ENCODE results near the gene KLHL22.
"Not testable (repeated sequence)": the region's sequence is repeated elsewhere in the genome, so short reads cannot be mapped to it uniquely, and the experiment has no call there.

Gene KLHL22

GRCh38 chr22:20457506-20458240, 37.9 kb downstream of the KLHL22 start:
- Histone ChIP-seq H3K27ac (ENCODE audit: insufficient read depth, low read depth, low read length, poor library complexity, severe bottlenecking) (no peak overlapping the region), H3K36me3 (ENCODE audit: control insufficient read depth, insufficient read depth, low read length) (no peaks in the 10 kb centered on the region), H3K9me3 (ENCODE audit: control insufficient read depth, low read length) (no peaks in the 10 kb centered on the region), H3K4me3 (ENCODE audit: insufficient read depth, low read depth, low read length) (no peak overlapping the region), H3K4me1 (ENCODE audit: control insufficient read depth, insufficient read depth, low read length) (peaks cover 11% of the 10 kb centered on the region), H3K27me3 (ENCODE audit: control insufficient read depth, insufficient read depth, low read length, poor library complexity, severe bottlenecking) (no peaks in the 10 kb centered on the region)
- WGBS, 2 experiments = 95% methylated on average over 15 of the region's 15 CpGs

GRCh38 chr22:20456722-20457076, 38.9 kb downstream of the KLHL22 start:
- H3K27ac ChIP-seq (ENCODE audit: insufficient read depth, low read depth, low read length, poor library complexity, severe bottlenecking) = peak overlapping the region; percentile 33
- 95 to 97% methylated on average over 3 of the region's 3 CpGs for WGBS, 2 experiments
- no peak overlapping the region for H3K4me3 ChIP-seq (ENCODE audit: insufficient read depth, low read depth, low read length)
- H3K4me1 ChIP-seq (ENCODE audit: control insufficient read depth, insufficient read depth, low read length) = peaks cover 11% of the 10 kb centered on the region
- H3K36me3 ChIP-seq (ENCODE audit: control insufficient read depth, insufficient read depth, low read length) = no peaks in the 10 kb centered on the region
- no peaks in the 10 kb centered on the region for H3K27me3 ChIP-seq (ENCODE audit: control insufficient read depth, insufficient read depth, low read length, poor library complexity, severe bottlenecking)
- H3K9me3 ChIP-seq (ENCODE audit: control insufficient read depth, low read length) = no peaks in the 10 kb centered on the region

GRCh38 chr22:20456064-20456721, 39.4 kb downstream of the KLHL22 start:
- Histone ChIP-seq H3K27ac (ENCODE audit: insufficient read depth, low read depth, low read length, poor library complexity, severe bottlenecking) (peak overlapping the region; percentile 33), H3K4me1 (ENCODE audit: control insufficient read depth, insufficient read depth, low read length) (peaks cover 11% of the 10 kb centered on the region), H3K4me3 (ENCODE audit: insufficient read depth, low read depth, low read length) (no peak overlapping the region), H3K9me3 (ENCODE audit: control insufficient read depth, low read length) (no peaks in the 10 kb centered on the region), H3K36me3 (ENCODE audit: control insufficient read depth, insufficient read depth, low read length) (no peaks in the 10 kb centered on the region), H3K27me3 (ENCODE audit: control insufficient read depth, insufficient read depth, low read length, poor library complexity, severe bottlenecking) (no peaks in the 10 kb centered on the region)
- 15 to 16% methylated on average over 6 of the region's 6 CpGs for WGBS, 2 experiments

- no peak overlapping the region for H3K4me3 ChIP-seq (ENCODE audit: insufficient read depth, low read depth, low read length)
- H3K4me1 ChIP-seq (ENCODE audit: control insufficient read depth, insufficient read depth, low read length) = peaks cover 11% of the 10 kb centered on the region
- H3K36me3 ChIP-seq (ENCODE audit: control insufficient read depth, insufficient read depth, low read length) = no peaks in the 10 kb centered on the region
- H3K27ac ChIP-seq (ENCODE audit: insufficient read depth, low read depth, low read length, poor library complexity, severe bottlenecking) = no peak overlapping the region
- no peaks in the 10 kb centered on the region for H3K9me3 ChIP-seq (ENCODE audit: control insufficient read depth, low read length)
- no peaks in the 10 kb centered on the region for H3K27me3 ChIP-seq (ENCODE audit: control insufficient read depth, insufficient read depth, low read length, poor library complexity, severe bottlenecking)
- WGBS, 2 experiments = 92 to 94% methylated on average over 8 of the region's 8 CpGs
These were observed 39.9 kb downstream of the KLHL22 start for GRCh38 chr22:20455709-20456063.

- peaks cover 3% of the 10 kb centered on the region for H3K4me1 ChIP-seq (ENCODE audit: control insufficient read depth, insufficient read depth, low read length)
- H3K9me3 ChIP-seq (ENCODE audit: control insufficient read depth, low read length) = no peaks in the 10 kb centered on the region
- 88 to 98% methylated on average over 2 to 3 of the region's 3 CpGs for WGBS, 2 experiments
- no peak overlapping the region for H3K27ac ChIP-seq (ENCODE audit: insufficient read depth, low read depth, low read length, poor library complexity, severe bottlenecking)
- no peaks in the 10 kb centered on the region for H3K36me3 ChIP-seq (ENCODE audit: control insufficient read depth, insufficient read depth, low read length)
- no peak overlapping the region for H3K4me3 ChIP-seq (ENCODE audit: insufficient read depth, low read depth, low read length)
- no peaks in the 10 kb centered on the region for H3K27me3 ChIP-seq (ENCODE audit: control insufficient read depth, insufficient read depth, low read length, poor library complexity, severe bottlenecking)
These were observed 42.4 kb downstream of the KLHL22 start for GRCh38 chr22:20453222-20453621.

- Histone ChIP-seq H3K36me3 (ENCODE audit: control insufficient read depth, insufficient read depth, low read length) (no peaks in the 10 kb centered on the region), H3K27ac (ENCODE audit: insufficient read depth, low read depth, low read length, poor library complexity, severe bottlenecking) (no peak overlapping the region), H3K9me3 (ENCODE audit: control insufficient read depth, low read length) (no peaks in the 10 kb centered on the region), H3K27me3 (ENCODE audit: control insufficient read depth, insufficient read depth, low read length, poor library complexity, severe bottlenecking) (no peaks in the 10 kb centered on the region), H3K4me3 (ENCODE audit: insufficient read depth, low read depth, low read length) (no peak overlapping the region), H3K4me1 (ENCODE audit: control insufficient read depth, insufficient read depth, low read length) (peaks cover 3% of the 10 kb centered on the region)
- WGBS, 2 experiments = 86 to 93% methylated on average over 2 of the region's 2 CpGs
These were observed 43.7 kb downstream of the KLHL22 start for GRCh38 chr22:20451920-20452319.

GRCh38 chr22:20451129-20451778, 44.3 kb downstream of the KLHL22 start:
- H3K36me3 ChIP-seq (ENCODE audit: control insufficient read depth, insufficient read depth, low read length); H3K9me3 ChIP-seq (ENCODE audit: control insufficient read depth, low read length); H3K27ac ChIP-seq (ENCODE audit: insufficient read depth, low read depth, low read length, poor library complexity, severe bottlenecking); H3K4me3 ChIP-seq (ENCODE audit: insufficient read depth, low read depth, low read length); H3K27me3 ChIP-seq (ENCODE audit: control insufficient read depth, insufficient read depth, low read length, poor library complexity, severe bottlenecking); H3K4me1 ChIP-seq (ENCODE audit: control insufficient read depth, insufficient read depth, low read length): not testable (repeated sequence)
- WGBS, 2 experiments = 93 to 95% methylated on average over 15 of the region's 15 CpGs

- no peaks in the 10 kb centered on the region for H3K27me3 ChIP-seq (ENCODE audit: control insufficient read depth, insufficient read depth, low read length, poor library complexity, severe bottlenecking)
- no peaks in the 10 kb centered on the region for H3K9me3 ChIP-seq (ENCODE audit: control insufficient read depth, low read length)
- no peaks in the 10 kb centered on the region for H3K4me1 ChIP-seq (ENCODE audit: control insufficient read depth, insufficient read depth, low read length)
- H3K4me3 ChIP-seq (ENCODE audit: insufficient read depth, low read depth, low read length) = no peak overlapping the region
- no peak overlapping the region for H3K27ac ChIP-seq (ENCODE audit: insufficient read depth, low read depth, low read length, poor library complexity, severe bottlenecking)
- H3K36me3 ChIP-seq (ENCODE audit: control insufficient read depth, insufficient read depth, low read length) = no peaks in the 10 kb centered on the region
- WGBS, 2 experiments = 94 to 97% methylated on average over 1 of the region's 1 CpG
These were observed 45.1 kb downstream of the KLHL22 start for GRCh38 chr22:20450551-20450906.

- no peaks in the 10 kb centered on the region for H3K27me3 ChIP-seq (ENCODE audit: control insufficient read depth, insufficient read depth, low read length, poor library complexity, severe bottlenecking)
- H3K9me3 ChIP-seq (ENCODE audit: control insufficient read depth, low read length) = no peaks in the 10 kb centered on the region
- H3K4me3 ChIP-seq (ENCODE audit: insufficient read depth, low read depth, low read length) = no peak overlapping the region
- H3K27ac ChIP-seq (ENCODE audit: insufficient read depth, low read depth, low read length, poor library complexity, severe bottlenecking) = no peak overlapping the region
- no peaks in the 10 kb centered on the region for H3K36me3 ChIP-seq (ENCODE audit: control insufficient read depth, insufficient read depth, low read length)
- WGBS, 2 experiments = 93 to 94% methylated on average over 19 of the region's 19 CpGs
- H3K4me1 ChIP-seq (ENCODE audit: control insufficient read depth, insufficient read depth, low read length) = no peaks in the 10 kb centered on the region
These were observed 45.6 kb downstream of the KLHL22 start for GRCh38 chr22:20449819-20450550.

GRCh38 chr22:20448630-20449029, 47.0 kb downstream of the KLHL22 start:
- Histone ChIP-seq H3K27ac (ENCODE audit: insufficient read depth, low read depth, low read length, poor library complexity, severe bottlenecking) (no peak overlapping the region), H3K36me3 (ENCODE audit: control insufficient read depth, insufficient read depth, low read length) (no peaks in the 10 kb centered on the region), H3K4me3 (ENCODE audit: insufficient read depth, low read depth, low read length) (no peak overlapping the region), H3K9me3 (ENCODE audit: control insufficient read depth, low read length) (no peaks in the 10 kb centered on the region), H3K4me1 (ENCODE audit: control insufficient read depth, insufficient read depth, low read length) (no peaks in the 10 kb centered on the region), H3K27me3 (ENCODE audit: control insufficient read depth, insufficient read depth, low read length, poor library complexity, severe bottlenecking) (no peaks in the 10 kb centered on the region)
- WGBS, 2 experiments = 91 to 96% methylated on average over 5 of the region's 5 CpGs

Measured in ectodermal cell (in vitro differentiated cells).